ENCODE data around the gene CST9.
"Not testable (repeated sequence)": the region's sequence is repeated elsewhere in the genome, so short reads cannot be mapped to it uniquely, and the experiment has no call there.

The CST9 gene

GRCh38 chr20:23626040-23626620, 20.4 kb upstream of the CST9 start:
- no peak for TF ChIP-seq CTCF (IDR thresholded peaks at IDR 0.05; ENCODE audit: insufficient read depth, low read length, missing control alignments)
- POLR2A ChIA-PET = no interaction called here
- no peak overlapping the region for H3K4me3 ChIP-seq (ENCODE audit: low read depth, low read length)
- no peak for DNase-seq (ENCODE audit: low read depth, low spot score)
- CTCF ChIA-PET = interaction anchor here (1.4 to 1.6 kb wide), 2 partner anchors 19 to 184 kb away, joined by 3 read pairs; no protein-coding TSS in a partner anchor

- TF ChIP-seq CTCF (IDR thresholded peaks at IDR 0.05; ENCODE audit: insufficient read depth, low read length, missing control alignments) = no peak
- ChIA-PET CTCF (interaction anchor here (1.4 kb wide), 1 partner anchor 183 kb away, joined by 3 read pairs; no protein-coding TSS in a partner anchor), POLR2A (no interaction called here)
- no peak for DNase-seq (ENCODE audit: low read depth, low spot score)
- H3K4me3 ChIP-seq (ENCODE audit: low read depth, low read length) = no peak overlapping the region
Observed at GRCh38 chr20:23625236-23625964, 19.7 kb upstream of the CST9 start.

- no peak for DNase-seq (ENCODE audit: low read depth, low spot score)
- ChIA-PET CTCF (interaction anchor here (0.7 kb wide), 1 partner anchor 182 kb away, joined by 3 read pairs; no protein-coding TSS in a partner anchor), POLR2A (no interaction called here)
- no peak for TF ChIP-seq CTCF (IDR thresholded peaks at IDR 0.05; ENCODE audit: insufficient read depth, low read length, missing control alignments)
- no peak overlapping the region for H3K4me3 ChIP-seq (ENCODE audit: low read depth, low read length)
Observed at GRCh38 chr20:23624324-23624691, 18.6 kb upstream of the CST9 start.

- H3K4me3 ChIP-seq (ENCODE audit: low read depth, low read length) = no peak overlapping the region
- ChIA-PET CTCF (interaction anchor here (0.7 kb wide), 1 partner anchor 182 kb away, joined by 3 read pairs; no protein-coding TSS in a partner anchor), POLR2A (interaction anchor here (1.6 kb wide), 1 partner anchor 14 kb away, joined by 11 read pairs; the partner anchor contains the start of gene CST3)
- TF ChIP-seq CTCF (IDR thresholded peaks at IDR 0.05; ENCODE audit: insufficient read depth, low read length, missing control alignments) = no peak
- no peak for DNase-seq (ENCODE audit: low read depth, low spot score)
Observed at GRCh38 chr20:23623666-23624323, 18.1 kb upstream of the CST9 start.

- peak; percentile 42 for DNase-seq (ENCODE audit: low read depth, low spot score)
- H3K4me3 ChIP-seq (ENCODE audit: low read depth, low read length) = peak overlapping the region; percentile 33
- ChIA-PET POLR2A (interaction anchor here (1.6 kb wide), 1 partner anchor 14 kb away, joined by 11 read pairs; the partner anchor contains the start of gene CST3), CTCF (interaction anchor here (0.7 to 2.3 kb wide), 4 partner anchors 9 to 181 kb away, joined by 3 to 9 read pairs (median 4); no protein-coding TSS in a partner anchor)
- no peak for TF ChIP-seq CTCF (IDR thresholded peaks at IDR 0.05; ENCODE audit: insufficient read depth, low read length, missing control alignments)
Observed at GRCh38 chr20:23622839-23623343, 17.2 kb upstream of the CST9 start.

- not testable (repeated sequence) for DNase-seq (ENCODE audit: low read depth, low spot score)
- peak overlapping the region; percentile 33 for H3K4me3 ChIP-seq (ENCODE audit: low read depth, low read length)
- ChIA-PET POLR2A (interaction anchor here (1.6 kb wide), 1 partner anchor 15 kb away, joined by 11 read pairs; the partner anchor contains the start of gene CST3), CTCF (interaction anchor here (0.7 to 2.3 kb wide), 4 partner anchors 9 to 181 kb away, joined by 3 to 9 read pairs (median 4); no protein-coding TSS in a partner anchor)
Observed at GRCh38 chr20:23622401-23622800, 16.7 kb upstream of the CST9 start.

- H3K4me3 ChIP-seq (ENCODE audit: low read depth, low read length); DNase-seq (ENCODE audit: low read depth, low spot score); POLR2A ChIA-PET: not testable (repeated sequence)
- CTCF ChIA-PET = interaction anchor here (2.3 kb wide), 1 partner anchor 14 kb away, joined by 9 read pairs; no protein-coding TSS in a partner anchor
Observed at GRCh38 chr20:23620670-23621386, 15.1 kb upstream of the CST9 start.
